ENCODE measurements around the gene ARRDC5.

Gene ARRDC5

GRCh38 chr19:4844348-4845179, 58.1 kb downstream of the ARRDC5 start:
- TF ChIP-seq EZH2phosphoT487 (IDR thresholded peaks at IDR 0.05; ENCODE audit: low read depth) (no peak), CTCF (IDR thresholded peaks at IDR 0.05; ENCODE audit: low read depth, low read length) (no peak)
- Histone ChIP-seq H3K79me2 (ENCODE audit: low read length) (no peaks in the 10 kb centered on the region), H3K4me3 (ENCODE audit: low read length) (no peak overlapping the region), H3K9ac (ENCODE audit: low read length) (no peak overlapping the region), H4K20me1 (ENCODE audit: insufficient read depth, low read length) (no peaks in the 10 kb centered on the region), H3K36me3 (replicated peaks; ENCODE audit: low read depth, low read length) (peaks cover 20% of the 10 kb centered on the region), H2AFZ (ENCODE audit: low read depth, low read length) (no peak overlapping the region), H3K4me2 (ENCODE audit: low read length) (no peak overlapping the region), H3K9me3 (ENCODE audit: insufficient read depth, low read length) (no peaks in the 10 kb centered on the region), H3K27ac (ENCODE audit: low read length) (no peak overlapping the region), H3K27me3 (ENCODE audit: low read depth, low read length) (no peaks in the 10 kb centered on the region), H3K4me1 (ENCODE audit: low read length) (peaks cover 28% of the 10 kb centered on the region)

- no peak overlapping the region for H3K27ac ChIP-seq (ENCODE audit: low read length)
- TF ChIP-seq CTCF (IDR thresholded peaks at IDR 0.05; ENCODE audit: low read depth, low read length) (no peak), EZH2phosphoT487 (IDR thresholded peaks at IDR 0.05; ENCODE audit: low read depth) (no peak)
- H3K79me2 ChIP-seq (ENCODE audit: low read length): no peaks in the 10 kb centered on the region
- H3K36me3 ChIP-seq (replicated peaks; ENCODE audit: low read depth, low read length): peaks cover 29% of the 10 kb centered on the region
- no peaks in the 10 kb centered on the region for H3K9me3 ChIP-seq (ENCODE audit: insufficient read depth, low read length)
- H4K20me1 ChIP-seq (ENCODE audit: insufficient read depth, low read length): no peaks in the 10 kb centered on the region
- no peak overlapping the region for H3K4me2 ChIP-seq (ENCODE audit: low read length)
- no peaks in the 10 kb centered on the region for H3K27me3 ChIP-seq (ENCODE audit: low read depth, low read length)
- peaks cover 28% of the 10 kb centered on the region for H3K4me1 ChIP-seq (ENCODE audit: low read length)
- no peak overlapping the region for H3K4me3 ChIP-seq (ENCODE audit: low read length)
- no peak overlapping the region for H2AFZ ChIP-seq (ENCODE audit: low read depth, low read length)
- H3K9ac ChIP-seq (ENCODE audit: low read length): no peak overlapping the region
These were observed 59.1 kb downstream of the ARRDC5 start for GRCh38 chr19:4843647-4843965.

Measured in OCI-LY3 (cell line).